HG03469 (cell line): Measurements from ENCODE around the gene SLC25A47.
"Not testable (repeated sequence)": the region's sequence is repeated elsewhere in the genome, so short reads cannot be mapped to it uniquely, and the experiment has no call there.

Experiments used
- ATAC-seq: cut with Tn5 transposase; IDR thresholded peaks from one replicate; pipeline ENCODE4 v1.9.1; 2021; ENCODE audit warnings: mild to moderate bottlenecking, moderate library complexity, moderate number of reproducible peaks; ENCODE audit not compliant: unreplicated experiment

Gene SLC25A47, protein sequence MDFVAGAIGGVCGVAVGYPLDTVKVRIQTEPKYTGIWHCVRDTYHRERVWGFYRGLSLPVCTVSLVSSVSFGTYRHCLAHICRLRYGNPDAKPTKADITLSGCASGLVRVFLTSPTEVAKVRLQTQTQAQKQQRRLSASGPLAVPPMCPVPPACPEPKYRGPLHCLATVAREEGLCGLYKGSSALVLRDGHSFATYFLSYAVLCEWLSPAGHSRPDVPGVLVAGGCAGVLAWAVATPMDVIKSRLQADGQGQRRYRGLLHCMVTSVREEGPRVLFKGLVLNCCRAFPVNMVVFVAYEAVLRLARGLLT

DNA sequence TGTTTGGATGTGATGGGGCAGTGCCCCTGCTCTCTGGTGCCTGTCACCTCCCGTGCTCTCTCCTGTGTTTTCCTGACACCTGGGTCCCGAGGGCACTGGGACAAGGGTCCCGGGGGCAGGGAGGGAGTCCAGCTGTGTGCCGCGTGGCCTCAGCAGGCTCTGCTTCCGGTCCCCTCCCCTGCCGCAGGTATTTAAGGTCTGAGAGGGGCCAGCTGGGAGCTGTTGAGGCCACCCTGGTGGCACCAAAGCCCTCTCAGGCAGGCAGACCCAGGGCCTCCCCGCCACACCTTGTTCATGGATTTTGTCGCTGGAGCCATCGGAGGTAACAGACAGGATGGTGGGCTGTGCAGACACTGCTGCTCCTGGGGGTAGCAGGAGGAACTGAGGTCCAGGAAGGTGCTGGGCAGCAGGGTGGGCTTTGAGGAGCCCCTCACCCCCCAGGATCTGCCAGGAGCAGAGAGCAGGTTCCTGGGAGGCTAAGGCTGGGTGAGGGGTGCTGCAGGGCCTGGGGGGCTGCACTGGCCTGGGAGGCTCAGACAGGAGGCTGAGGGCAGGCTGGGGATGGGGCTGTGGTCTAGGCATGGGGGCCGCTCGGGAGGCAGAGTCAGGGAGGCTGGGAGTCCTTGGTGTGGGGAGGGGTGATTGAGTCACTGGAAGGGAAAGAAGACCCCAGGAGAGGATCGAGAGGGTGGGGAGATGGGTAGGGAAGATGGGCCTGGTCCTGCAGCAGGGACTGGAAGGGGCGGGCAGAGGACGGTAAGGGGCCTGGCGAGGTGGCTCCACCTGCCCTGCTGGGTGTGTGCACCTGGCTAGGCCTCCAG, at the start of gene SLC25A47:
TSS of gene SLC25A47 (plus strand) at position 219 of the 821 bp plus-strand sequence. CDS start at position 295, 76 bp downstream.
- no peak for ATAC-seq

DNA sequence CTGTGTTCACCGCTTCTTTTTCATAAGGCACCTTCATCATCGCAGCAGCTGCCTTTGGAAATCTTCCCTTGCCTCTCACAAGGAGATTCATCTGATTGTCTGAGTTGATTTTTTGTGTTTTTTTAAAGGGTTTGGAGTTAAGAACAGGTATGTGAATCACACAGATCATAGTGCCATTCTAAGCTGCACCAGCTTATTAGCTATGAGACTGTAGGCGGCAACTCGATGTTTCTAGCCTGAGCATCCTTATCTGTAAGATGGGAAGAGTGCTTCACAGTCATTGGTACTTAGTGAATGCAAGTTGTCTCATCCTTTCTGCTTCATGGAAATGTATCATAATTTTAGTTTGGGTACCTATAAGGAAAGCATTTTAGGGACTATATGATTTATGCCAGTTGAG, 48.9 kb upstream of the SLC25A47 start:
- ATAC-seq = no peak

DNA sequence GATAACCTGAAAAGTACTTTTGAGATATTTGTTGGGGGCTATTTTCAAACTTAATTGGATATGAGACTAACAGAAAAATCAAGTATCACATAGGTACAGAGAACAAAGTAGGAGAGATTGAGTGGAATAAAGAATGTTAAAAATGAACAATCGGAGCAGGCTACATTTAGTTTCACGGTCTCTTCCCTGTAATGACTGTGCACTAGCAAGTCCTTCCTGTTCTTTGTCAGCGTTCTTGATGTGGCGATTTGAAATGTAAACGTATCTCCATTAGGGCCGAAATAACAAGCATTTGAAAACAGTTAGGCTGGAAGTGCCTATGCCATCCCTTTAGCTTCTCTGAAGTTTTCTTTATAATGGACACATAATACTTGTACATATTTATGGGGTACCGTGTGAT, 47.9 kb upstream of the SLC25A47 start:
- no peak for ATAC-seq

DNA sequence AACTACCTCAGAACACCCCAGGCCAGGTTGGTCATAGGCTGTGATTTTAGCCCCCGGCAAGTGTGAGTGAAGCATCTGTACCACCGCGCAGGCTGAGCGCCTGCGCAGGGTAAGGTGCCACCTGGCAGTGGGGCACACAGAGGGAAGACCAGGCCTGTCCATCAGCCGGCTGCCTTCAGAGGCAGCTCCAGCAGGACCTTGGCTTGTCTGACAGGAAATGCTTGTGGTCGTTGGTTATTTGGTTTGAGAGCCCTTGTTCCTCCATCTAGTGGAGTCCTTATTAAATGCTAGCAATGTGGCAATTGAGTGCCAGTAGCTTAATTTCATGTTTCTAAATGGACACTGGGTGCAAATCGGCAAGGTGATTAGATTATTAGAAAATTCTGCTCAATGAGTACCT, 44.4 kb upstream of the SLC25A47 start:
- no peak for ATAC-seq

DNA sequence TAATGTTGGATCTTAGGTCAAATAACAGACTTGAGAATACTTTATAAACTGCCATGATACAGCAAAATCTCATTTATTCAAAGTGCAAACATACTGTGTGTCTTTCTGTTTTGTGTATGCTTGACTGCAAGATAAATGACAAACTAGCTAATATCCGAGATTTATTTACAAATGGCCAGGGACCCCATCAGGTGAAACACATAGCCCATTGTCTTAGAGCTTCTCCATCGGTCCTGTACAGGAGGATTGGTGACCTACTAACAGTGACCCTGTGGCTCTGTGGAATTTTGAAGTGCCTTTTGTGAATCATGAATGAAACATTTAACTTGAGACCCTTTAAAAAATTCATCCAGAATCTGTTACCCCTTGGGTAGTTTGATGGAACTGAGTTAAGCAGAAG, 44.0 kb upstream of the SLC25A47 start:
- ATAC-seq = no peak

DNA sequence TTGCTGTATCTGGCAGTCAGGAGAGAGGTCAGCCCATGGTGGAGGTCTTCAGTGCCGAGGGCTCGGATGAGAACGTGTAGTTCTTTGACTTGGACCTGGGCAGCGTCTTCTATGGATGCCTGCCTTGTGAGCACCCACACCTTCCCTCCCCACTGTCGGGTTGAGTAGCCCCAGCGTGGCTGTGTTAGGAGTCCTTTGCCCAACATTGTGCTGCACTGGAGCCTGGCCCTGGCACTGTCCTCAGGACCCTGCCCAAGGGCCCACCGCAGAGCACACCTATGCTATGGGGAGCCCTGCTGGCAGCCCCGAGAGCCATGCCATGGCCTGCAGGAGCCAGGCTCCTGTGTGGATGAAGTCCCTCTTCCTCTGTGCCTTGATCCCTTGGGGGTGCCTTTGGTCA, 43.6 kb upstream of the SLC25A47 start:
- ATAC-seq = no peak

DNA sequence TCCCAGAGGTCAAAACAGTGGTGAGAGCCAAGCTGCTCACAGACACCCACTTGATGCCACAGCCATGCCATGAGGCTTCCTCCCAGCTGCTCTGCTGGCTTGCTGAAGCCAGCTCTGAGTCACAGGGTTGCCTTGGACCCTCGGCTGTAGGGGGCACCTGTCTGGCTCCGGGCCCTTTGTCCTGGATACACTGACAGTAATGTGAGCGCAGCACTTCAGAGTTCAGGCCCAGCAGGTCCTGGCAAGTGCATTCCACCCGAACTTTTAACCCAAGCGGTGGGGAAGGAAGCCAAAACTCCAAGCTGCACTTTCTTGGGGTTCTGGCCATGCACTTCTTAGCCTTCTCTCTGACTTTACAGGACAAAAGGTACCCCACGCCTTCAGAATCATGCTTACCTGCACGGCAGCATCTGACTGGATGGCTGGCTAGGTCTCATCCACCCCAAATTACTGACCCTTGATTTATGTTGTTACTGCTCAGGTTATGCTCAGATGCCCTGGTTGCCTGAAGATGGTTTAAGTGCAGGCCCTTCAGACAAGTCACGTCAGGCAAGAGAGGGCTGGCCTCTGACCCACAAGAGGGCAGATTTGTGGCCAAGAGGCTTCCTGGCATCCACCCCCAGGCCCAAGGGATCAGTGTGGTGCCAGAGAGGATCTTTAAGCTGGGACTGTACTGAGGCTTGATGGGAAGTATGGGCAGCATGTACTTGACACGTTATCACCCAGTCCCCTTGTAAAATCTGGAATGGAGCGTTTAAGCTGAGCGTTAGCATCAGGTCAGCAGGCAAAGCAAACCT, 41.7 kb upstream of the SLC25A47 start:
- no peak for ATAC-seq

DNA sequence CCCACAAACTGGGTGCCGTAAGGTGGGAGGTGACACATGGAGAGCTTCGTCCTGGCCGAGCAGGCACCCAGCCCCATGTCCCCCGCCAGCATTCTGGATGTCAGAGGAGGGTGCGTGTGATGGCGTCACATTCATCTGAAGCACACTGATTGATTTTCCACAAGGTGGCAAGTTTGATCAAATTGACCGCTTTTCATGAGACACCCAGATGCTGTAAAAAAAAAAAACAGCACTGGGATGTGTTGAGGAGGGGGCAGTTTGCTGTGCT, 41.1 kb upstream of the SLC25A47 start:
- no peak for ATAC-seq

DNA sequence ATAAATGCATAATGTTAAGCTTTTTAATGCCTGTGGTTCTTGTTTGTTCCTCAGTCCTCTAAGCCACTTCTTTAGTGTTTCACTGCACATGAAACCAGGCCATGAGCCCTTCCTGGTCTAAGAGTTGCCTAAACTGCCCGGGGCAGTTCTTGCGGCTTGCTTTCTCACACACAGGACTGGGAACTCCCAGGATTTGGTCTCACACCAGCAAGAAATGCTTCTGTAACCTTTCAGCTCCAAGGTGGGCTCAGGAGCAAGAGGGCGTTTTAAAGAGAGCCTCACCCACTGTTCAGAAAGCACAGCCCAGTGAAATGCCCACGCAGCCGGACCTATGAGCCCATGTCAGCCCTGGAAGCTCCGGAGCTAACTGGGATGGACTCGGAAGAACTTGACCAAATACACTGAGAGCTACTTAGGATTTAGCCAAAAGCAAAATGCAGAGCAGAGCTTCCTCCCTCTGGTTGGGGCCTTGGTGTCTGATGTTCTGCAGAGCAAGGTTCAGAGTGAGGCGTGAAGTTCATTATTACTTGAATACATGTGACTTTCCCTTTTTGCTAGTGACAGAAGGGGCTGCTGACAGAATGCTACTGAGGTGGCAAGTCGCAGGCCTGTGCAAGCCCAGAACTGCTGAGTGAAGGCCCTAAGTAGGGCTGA, 40.2 kb upstream of the SLC25A47 start:
- no peak for ATAC-seq

DNA sequence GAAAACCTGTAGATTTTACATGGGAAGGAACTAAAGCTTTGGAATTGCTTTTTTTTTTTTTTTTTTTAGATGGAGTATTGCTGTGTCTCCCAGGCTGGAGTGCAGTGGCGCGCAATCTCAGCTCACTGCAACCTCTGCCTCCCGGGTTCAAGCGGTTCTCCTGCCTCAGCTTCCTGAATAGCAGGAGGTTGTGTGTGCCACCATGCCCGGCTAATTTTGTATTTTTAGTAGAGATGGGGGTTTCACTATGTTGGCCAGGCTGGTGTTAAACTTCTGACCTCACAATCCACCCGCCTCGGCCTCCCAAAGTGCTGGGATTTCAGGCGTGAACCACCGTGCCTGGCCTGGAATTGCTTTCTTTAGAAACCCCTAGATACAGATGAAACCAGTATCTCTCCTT, 39.7 kb upstream of the SLC25A47 start:
- not testable (repeated sequence) for ATAC-seq

DNA sequence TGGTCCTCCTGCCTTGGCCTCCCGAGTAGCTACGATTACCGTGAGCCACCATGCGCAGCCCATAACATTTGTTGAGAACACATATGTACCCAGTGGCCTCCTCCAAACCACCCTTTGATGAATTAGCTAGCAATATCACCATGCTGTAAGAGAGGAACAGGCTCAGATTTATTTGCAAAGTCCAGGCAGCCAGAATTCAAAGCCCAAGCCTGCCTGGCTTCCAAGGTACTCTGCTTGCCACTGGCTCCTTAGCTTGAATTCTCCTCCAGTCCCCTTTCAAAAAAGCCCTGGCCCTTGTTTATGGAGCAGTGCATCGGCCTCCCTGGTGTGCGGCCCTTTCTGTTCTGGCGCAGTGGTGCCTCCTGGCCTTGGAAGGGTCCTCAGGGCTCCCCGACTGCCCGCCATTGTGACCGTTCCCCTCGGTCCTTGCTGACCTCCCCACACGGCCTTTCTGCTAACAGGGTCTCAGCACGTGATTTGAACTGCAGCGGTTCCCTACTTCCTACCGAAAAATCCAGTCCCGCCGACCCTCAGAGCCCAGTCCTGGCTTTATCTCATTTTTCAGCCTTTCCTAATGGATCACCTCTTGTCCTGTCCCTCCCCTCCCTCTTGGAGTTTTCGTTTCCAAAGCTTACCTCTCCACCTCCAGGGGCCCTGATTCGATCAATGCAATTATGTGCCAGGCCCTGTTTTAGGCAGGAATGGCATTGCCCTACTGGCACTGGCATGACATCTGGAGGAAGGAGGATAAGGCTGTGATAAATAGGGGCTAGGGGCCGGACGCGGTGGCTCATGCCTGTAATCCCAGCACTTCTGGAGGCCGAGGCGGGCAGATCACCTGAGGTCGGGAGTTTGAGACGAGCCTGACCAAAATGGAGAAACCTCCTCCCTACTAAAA, 38.9 kb upstream of the SLC25A47 start:
- no peak for ATAC-seq

DNA sequence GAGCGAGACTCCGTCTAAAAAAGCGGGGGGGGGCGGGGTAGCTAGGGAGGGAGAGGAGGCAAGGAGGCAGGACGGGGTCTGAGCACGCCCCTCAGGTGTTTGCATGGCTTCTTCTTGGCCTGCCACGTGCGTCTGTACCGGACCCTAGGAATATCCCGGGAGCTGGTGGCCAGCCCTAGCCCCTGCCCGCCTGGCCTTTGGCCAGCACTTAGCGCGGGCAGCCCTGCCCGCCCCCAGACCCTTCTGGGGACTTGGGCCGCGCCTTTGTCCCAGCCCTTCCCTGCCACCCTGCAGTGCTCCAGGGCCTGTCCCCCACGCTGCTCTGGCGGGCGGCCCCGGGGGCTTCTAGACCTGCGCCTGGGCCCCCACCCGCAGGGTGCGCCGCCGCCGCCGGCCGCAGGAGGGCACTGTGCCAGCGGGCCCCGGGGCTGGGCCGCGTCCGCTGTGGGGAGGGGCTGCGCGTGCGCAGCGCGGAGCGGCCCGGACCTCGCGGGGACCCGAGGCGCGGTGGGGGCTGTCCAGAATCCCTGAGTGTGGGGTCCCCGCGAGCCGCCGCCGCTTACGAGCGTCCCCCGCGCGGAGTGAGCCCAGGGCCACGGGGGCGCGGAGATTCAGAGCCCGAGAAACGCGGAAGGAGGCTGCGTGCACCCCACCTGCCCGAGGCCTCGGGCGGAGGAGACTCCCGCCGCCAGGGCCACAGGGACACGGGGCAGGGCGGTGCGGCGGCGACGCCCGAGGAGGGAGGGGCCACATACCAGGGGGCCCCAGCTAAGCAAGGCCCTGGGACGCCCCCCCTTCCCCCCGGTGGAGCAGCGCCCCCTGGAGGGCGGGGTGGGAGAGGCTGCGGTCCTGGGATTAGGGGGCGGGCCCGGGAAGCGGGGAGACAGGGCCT, 37.9 kb upstream of the SLC25A47 start:
- ATAC-seq = peak; percentile 71

DNA sequence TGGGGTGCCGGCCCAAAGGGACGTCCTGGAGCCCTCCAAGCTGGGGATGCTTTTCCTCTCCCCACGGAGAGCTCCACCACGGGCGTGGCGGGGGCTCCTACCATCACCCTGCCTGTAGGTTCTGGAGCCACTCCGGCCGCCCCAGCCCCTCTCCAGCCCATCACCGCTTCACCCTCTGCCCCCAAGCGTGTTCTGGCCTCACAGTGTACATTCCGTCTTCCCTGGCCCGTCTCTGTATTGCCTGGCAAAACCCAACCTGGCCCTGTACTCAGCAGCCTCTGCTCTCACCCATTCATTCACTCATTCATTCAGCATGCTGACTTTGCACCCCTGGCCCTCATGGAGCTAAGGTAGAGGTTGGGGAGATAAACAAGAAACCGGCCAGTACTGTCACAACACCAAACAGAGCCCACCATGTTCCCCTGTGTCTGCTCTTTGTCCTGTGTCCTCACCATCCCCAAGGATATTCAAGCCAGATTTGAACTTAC, 37.2 kb upstream of the SLC25A47 start:
- ATAC-seq = no peak

DNA sequence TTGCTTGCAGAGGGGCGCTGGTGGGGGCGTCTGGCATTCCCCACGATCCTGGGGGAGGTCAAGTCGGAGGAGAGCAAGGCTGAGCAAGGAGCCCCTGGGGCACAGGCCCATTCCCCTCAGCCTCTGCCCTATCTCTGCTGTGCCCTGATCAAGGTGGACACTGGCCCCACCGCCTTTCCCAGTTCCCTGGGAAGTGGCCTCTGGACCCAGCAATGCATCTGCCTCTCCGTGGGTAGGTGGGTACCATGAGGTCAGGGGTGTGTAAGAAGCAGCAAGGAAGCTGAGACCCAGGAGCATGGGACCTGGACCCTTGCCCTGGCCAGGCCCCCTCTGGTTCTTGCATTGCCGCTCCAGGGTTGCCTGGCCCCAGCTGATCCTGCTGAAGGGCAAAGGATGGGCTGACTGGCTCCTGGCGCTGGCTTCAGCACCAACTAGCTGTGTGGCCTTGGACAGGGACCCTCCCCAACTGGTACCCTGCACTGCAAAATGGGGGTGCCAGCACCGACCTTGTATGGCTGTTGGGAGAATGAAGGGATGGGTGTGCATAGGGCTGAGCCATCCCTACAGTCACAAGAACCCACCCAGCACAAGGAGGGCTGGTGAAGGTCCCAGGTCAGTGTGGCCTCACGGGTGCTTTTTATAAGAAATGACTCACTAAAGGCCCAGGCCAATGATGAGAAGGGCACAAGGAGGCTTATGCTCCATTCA, 36.5 kb upstream of the SLC25A47 start:
- no peak for ATAC-seq

DNA sequence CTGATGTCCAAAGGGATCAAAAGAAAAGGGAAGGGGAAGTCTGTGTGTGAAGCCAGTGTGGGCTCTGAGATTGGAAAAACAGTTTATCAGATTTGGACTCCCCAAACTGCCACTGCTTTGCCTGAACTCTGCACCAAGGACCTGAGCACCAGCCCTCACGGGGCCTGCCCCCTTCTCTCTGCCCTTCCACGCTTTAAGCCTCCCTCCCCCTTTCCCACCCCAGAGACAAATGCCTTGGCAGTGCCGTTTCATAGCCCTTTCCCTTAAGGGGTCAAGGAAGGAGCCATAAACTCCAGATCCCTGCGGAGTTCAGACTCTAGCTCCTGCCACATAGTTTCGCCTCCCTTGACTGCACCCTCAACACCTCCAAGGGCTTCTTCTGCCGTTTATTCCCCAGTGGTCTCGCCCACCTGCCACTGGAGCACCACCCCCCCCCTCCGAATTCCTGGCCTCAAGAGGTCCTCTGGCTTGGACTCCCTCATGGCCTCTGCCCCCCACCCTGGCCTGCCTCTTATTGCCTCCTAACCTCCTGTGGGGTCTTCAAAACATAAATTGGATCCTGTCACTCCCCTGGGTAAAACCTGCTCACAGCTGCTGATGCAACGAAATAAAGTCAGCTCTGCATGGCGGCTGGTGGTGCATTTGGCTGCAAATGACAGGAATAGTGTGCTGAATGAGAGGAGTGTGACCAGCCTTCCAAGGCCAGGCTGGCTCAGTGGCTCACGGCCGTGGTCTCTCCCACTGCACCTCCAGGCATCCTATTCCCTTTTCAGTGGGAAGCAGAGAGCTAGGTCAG, 35.7 kb upstream of the SLC25A47 start:
- ATAC-seq = no peak

DNA sequence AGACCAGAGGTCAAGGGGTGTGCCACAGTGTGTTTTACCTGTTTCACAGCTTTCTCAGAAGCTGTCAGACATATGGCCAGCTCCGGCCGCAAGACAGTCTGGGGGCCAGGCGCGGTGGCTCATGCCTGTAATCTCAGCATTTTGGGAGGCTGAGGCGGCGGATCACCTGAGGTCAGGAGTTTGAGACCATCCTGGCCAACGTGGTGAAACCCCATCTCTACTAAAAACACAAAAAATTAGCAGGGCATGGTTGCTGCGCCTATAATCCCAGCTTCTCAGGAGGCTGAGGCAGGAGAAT, 35.2 kb upstream of the SLC25A47 start:
- not testable (repeated sequence) for ATAC-seq

DNA sequence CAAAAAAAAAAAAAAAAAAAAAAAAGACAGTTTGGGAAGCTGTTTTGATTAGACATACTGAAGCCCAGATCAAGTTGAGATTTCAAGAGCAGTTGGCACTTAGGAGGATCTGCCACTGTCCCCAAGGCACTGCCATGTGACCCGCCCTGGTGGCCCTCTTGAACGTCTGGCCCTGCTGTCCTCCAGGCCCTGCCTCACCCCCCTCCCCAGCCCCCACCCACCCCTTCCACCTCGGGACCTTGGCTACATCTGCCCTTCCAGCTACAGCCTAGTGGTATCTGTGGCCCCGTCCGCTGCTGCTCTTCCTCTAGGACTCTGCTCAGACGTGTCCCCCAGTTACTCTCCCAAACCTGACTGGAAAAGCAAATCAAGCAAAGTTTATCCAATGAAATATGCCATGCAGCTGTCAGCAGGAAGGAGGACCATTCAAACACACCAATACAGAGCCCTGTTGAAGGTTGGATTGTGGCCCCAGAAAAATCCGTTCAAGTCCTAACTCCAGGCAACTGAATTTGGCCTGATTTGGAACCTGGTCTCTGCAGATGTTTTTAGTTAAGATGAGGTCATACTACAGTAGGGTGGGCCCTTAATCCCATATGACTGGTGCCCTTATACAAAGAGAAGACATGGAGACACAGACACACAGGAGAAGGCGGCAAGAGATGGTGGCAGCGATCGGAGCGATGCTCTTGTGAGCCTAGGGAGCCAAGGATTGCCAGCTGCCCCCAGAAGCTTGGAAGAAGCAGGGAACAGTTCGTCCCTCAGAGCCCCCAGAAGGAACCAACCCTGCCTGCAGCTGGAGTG, 34.6 kb upstream of the SLC25A47 start:
- no peak for ATAC-seq
